ENCODE measurements around the gene CFAP53. TPM values are rescaled to one million over a fixed set of nuclear protein-coding genes. Genes with fewer than 3 reads are reported as not detected.

The CFAP53 gene
- total RNA-seq, 1 donor from 2014 or later = 0.69 TPM

GRCh38 chr18:50201476-50202018 is 64.7 kb downstream of the CFAP53 start:
- H3K4me3 ChIP-seq (ENCODE audit: low read depth, low read length) = no peak overlapping the region
- no peak for DNase-seq (ENCODE audit: low read depth)

GRCh38 chr18:50199921-50200320 is 66.4 kb downstream of the CFAP53 start:
- DNase-seq (ENCODE audit: low read depth) = no peak
- no peak overlapping the region for H3K4me3 ChIP-seq (ENCODE audit: low read depth, low read length)
- no peak for TF ChIP-seq CTCF (conservative IDR thresholded peaks at IDR 0.05; ENCODE audit: low read depth, low read length)

More at GRCh38 chr18:50201476-50202018, 64.7 kb downstream of the CFAP53 start:
- no peak for TF ChIP-seq CTCF (conservative IDR thresholded peaks at IDR 0.05; ENCODE audit: low read depth, low read length)

- H3K4me3 ChIP-seq (ENCODE audit: low read depth, low read length) = no peak overlapping the region
- DNase-seq (ENCODE audit: low read depth) = no peak
- no peak for TF ChIP-seq CTCF (conservative IDR thresholded peaks at IDR 0.05; ENCODE audit: low read depth, low read length)
These were observed 66.9 kb downstream of the CFAP53 start for GRCh38 chr18:50199346-50199855.

- no peak for DNase-seq (ENCODE audit: low read depth)
- no peak for TF ChIP-seq CTCF (conservative IDR thresholded peaks at IDR 0.05; ENCODE audit: low read depth, low read length)
- no peak overlapping the region for H3K4me3 ChIP-seq (ENCODE audit: low read depth, low read length)
These were observed 70.0 kb downstream of the CFAP53 start for GRCh38 chr18:50196261-50196660.

GRCh38 chr18:50195689-50196088 is 70.6 kb downstream of the CFAP53 start:
- no peak for DNase-seq (ENCODE audit: low read depth)
- no peak for TF ChIP-seq CTCF (conservative IDR thresholded peaks at IDR 0.05; ENCODE audit: low read depth, low read length)
- H3K4me3 ChIP-seq (ENCODE audit: low read depth, low read length) = peak overlapping the region; percentile 42

GRCh38 chr18:50194631-50195532 is 71.4 kb downstream of the CFAP53 start, which contains the start of gene MYO5B:
TSS of gene MYO5B (minus strand) at chr18:50195147. CDS start at chr18:50194793, 354 bp downstream.
- peak; percentile 35 for TF ChIP-seq CTCF (conservative IDR thresholded peaks at IDR 0.05; ENCODE audit: low read depth, low read length)
- no peak for DNase-seq (ENCODE audit: low read depth)
- peak within 1 kb of the TSS; percentile 80 for H3K4me3 ChIP-seq (ENCODE audit: low read depth, low read length)

All from epithelial cell of proximal tubule (primary cell).